IPS-18c (cell line): Measurements from ENCODE around the gene CCDC178.
"Not testable (repeated sequence)": the region's sequence is repeated elsewhere in the genome, so short reads cannot be mapped to it uniquely, and the experiment has no call there.

Experiments used
- H3K4me3 ChIP-seq: 2 replicates; pipeline ENCODE4 v1.7.0; 2013; ENCODE audit warnings: low read depth, mild to moderate bottlenecking, low read length, moderate library complexity; ENCODE audit not compliant: insufficient read depth
- H3K9me3 ChIP-seq: one replicate; pipeline ENCODE4 v1.6.1; 2013; ENCODE audit warnings: mild to moderate bottlenecking, low read length, moderate library complexity; ENCODE audit not compliant: control insufficient read depth, insufficient read depth

CCDC178 gene

GRCh38 chr18:33183136-33183535 lies 257.4 kb downstream of the CCDC178 start:
- H3K9me3 ChIP-seq: no peaks in the 10 kb centered on the region
- no peak overlapping the region for H3K4me3 ChIP-seq

GRCh38 chr18:33181016-33181415 lies 259.5 kb downstream of the CCDC178 start:
- no peak overlapping the region for H3K4me3 ChIP-seq
- no peaks in the 10 kb centered on the region for H3K9me3 ChIP-seq

- Histone ChIP-seq H3K4me3 (no peak overlapping the region), H3K9me3 (no peaks in the 10 kb centered on the region)
Observed at GRCh38 chr18:33169218-33169617, 271.3 kb downstream of the CCDC178 start.

GRCh38 chr18:33164121-33164520 lies 276.4 kb downstream of the CCDC178 start:
- H3K4me3 ChIP-seq, H3K9me3 ChIP-seq: not testable (repeated sequence)

- Histone ChIP-seq H3K9me3 (no peaks in the 10 kb centered on the region), H3K4me3 (no peak overlapping the region)
Observed at GRCh38 chr18:33161131-33161530, 279.4 kb downstream of the CCDC178 start.

- H3K9me3 ChIP-seq: no peaks in the 10 kb centered on the region
Observed at GRCh38 chr18:33159151-33159550, 281.4 kb downstream of the CCDC178 start.

GRCh38 chr18:33157893-33158292 lies 282.6 kb downstream of the CCDC178 start:
- Histone ChIP-seq H3K4me3 (no peak overlapping the region), H3K9me3 (no peaks in the 10 kb centered on the region)

More at GRCh38 chr18:33159151-33159550, 281.4 kb downstream of the CCDC178 start:
- no peak overlapping the region for H3K4me3 ChIP-seq

- no peak overlapping the region for H3K4me3 ChIP-seq
- H3K9me3 ChIP-seq: no peaks in the 10 kb centered on the region
Observed at GRCh38 chr18:33156906-33157470, 283.5 kb downstream of the CCDC178 start.

GRCh38 chr18:33154049-33154448 lies 286.5 kb downstream of the CCDC178 start:
- no peak overlapping the region for H3K4me3 ChIP-seq
- no peaks in the 10 kb centered on the region for H3K9me3 ChIP-seq

GRCh38 chr18:33152376-33152775 lies 288.1 kb downstream of the CCDC178 start:
- H3K4me3 ChIP-seq: no peak overlapping the region
- H3K9me3 ChIP-seq: peaks cover 2% of the 10 kb centered on the region

- H3K4me3 ChIP-seq, H3K9me3 ChIP-seq: not testable (repeated sequence)
Observed at GRCh38 chr18:33147811-33148210, 292.7 kb downstream of the CCDC178 start.

- Histone ChIP-seq H3K9me3 (peaks cover 2% of the 10 kb centered on the region), H3K4me3 (no peak overlapping the region)
Observed at GRCh38 chr18:33146014-33146413, 294.5 kb downstream of the CCDC178 start.

GRCh38 chr18:33135951-33136660 lies 304.4 kb downstream of the CCDC178 start:
- Histone ChIP-seq H3K9me3 (no peaks in the 10 kb centered on the region), H3K4me3 (no peak overlapping the region)

GRCh38 chr18:33132657-33133056 lies 307.9 kb downstream of the CCDC178 start:
- H3K9me3 ChIP-seq: no peaks in the 10 kb centered on the region
- H3K4me3 ChIP-seq: no peak overlapping the region

- no peaks in the 10 kb centered on the region for H3K9me3 ChIP-seq
- H3K4me3 ChIP-seq: no peak overlapping the region
Observed at GRCh38 chr18:33128581-33128980, 311.9 kb downstream of the CCDC178 start.

- no peaks in the 10 kb centered on the region for H3K9me3 ChIP-seq
- H3K4me3 ChIP-seq: no peak overlapping the region
Observed at GRCh38 chr18:33123862-33124518, 316.5 kb downstream of the CCDC178 start.

- Histone ChIP-seq H3K4me3 (no peak overlapping the region), H3K9me3 (peaks cover 2% of the 10 kb centered on the region)
Observed at GRCh38 chr18:33116376-33116775, 324.1 kb downstream of the CCDC178 start.

- Histone ChIP-seq H3K4me3 (no peak overlapping the region), H3K9me3 (peaks cover 2% of the 10 kb centered on the region)
Observed at GRCh38 chr18:33115917-33116316, 324.6 kb downstream of the CCDC178 start.
